ENCODE data around the gene CLEC14A.

GRCh38 chr14:38207736-38208617 lies 47.9 kb downstream of the CLEC14A start, which contains the start of gene SSTR1:
- TF ChIP-seq, protein P1, sequence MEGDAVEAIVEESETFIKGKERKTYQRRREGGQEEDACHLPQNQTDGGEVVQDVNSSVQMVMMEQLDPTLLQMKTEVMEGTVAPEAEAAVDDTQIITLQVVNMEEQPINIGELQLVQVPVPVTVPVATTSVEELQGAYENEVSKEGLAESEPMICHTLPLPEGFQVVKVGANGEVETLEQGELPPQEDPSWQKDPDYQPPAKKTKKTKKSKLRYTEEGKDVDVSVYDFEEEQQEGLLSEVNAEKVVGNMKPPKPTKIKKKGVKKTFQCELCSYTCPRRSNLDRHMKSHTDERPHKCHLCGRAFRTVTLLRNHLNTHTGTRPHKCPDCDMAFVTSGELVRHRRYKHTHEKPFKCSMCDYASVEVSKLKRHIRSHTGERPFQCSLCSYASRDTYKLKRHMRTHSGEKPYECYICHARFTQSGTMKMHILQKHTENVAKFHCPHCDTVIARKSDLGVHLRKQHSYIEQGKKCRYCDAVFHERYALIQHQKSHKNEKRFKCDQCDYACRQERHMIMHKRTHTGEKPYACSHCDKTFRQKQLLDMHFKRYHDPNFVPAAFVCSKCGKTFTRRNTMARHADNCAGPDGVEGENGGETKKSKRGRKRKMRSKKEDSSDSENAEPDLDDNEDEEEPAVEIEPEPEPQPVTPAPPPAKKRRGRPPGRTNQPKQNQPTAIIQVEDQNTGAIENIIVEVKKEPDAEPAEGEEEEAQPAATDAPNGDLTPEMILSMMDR (conservative IDR thresholded peaks at IDR 0.05; ENCODE audit: low read depth, low read length), result no peak
- TF ChIP-seq EZH2 (IDR thresholded peaks at IDR 0.05; ENCODE audit: borderline replicate concordance, low read depth, low read length, poor library complexity, severe bottlenecking), result no peak
